Inflammatory macrophage treated with lipopolysaccharide for 1 hour (primary cell): ENCODE measurements around the gene SLC6A13.
"Not testable (repeated sequence)": the region's sequence is repeated elsewhere in the genome, so short reads cannot be mapped to it uniquely, and the experiment has no call there.

Experiments used
- DNase-seq, 2 donors: peaks; one replicate each; pipeline ENCODE4 v3.0.0-alpha.2; 2020 to 2022

The SLC6A13 gene

DNA sequence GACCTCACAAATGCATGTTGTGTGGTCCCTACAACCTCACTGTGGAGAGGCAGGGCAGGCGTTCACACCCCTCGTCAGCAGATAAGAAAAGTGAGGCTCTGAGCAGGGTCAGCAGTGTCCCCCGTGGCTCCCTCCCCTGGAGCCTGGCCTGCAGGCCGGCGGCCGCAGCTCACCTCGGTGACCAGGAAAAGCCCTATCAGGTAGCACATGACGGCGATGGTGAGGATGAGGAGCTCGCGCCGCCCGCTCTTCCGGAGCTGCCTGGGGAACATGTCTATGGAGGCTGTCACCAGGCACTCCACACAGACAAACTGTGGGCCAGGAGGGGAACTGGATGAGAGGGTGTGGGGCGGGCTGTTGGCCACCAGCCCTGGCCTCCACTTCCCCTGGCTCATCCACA, 66.7 kb downstream of the SLC6A13 start:
- DNase-seq: no peak

DNA sequence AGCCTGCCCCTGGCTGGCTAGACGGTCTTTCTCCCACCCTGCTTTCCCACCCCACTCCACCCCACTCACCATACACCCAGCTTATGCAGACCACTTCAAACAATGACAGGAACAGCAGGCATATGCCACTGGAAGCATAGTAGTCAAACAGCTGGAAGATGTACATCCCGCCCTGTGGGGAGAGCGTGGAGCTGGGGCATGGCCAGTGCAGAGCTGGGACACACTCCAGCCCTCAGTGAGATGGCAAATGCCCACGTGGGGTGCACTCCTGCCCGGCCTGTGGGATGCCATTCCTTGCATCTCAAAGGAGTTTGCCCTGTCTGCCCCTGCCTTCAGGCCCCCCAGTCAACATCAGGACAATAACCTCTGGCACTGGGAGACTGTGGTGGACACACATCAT, 67.5 kb downstream of the SLC6A13 start:
- no peak for DNase-seq

DNA sequence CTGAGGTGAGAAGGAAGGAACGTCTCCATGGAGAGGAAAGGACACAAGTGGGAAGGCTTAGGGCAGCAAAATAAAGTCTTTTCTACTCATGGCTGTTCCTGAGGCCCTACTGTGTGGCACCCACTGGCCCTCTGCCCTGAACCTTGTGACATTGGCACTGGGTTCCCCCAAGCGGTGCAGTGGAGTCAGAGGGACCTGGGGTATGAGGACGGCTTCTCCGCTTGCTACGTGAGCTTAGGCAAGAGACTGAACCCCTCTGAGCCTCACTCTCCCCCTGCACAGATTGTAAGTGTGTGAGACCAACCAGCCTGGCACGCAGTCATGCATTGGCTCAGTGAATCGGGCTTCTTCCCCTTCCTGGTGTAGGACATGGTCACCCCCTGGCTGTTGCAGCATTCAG, 68.4 kb downstream of the SLC6A13 start:
- DNase-seq: no peak

DNA sequence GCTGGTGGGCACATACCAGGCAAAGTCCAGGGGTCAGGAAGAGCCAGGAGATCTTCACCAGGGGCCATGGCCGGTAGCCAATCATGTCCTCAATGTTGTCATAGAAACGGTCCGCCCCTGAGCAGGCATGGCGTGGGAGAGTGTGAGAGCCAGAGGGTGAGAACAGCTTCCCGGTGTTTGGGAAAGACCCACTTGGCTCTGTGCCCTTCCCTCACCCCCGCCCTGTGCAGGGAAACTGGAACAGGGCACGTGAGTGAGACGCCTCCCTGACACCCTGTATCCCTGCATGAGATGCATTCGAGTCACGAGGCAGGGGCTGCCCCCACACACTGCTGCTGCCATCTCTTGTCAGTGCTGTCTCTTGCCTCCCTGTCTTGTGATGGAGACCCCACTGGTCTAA, 69.4 kb downstream of the SLC6A13 start:
- no peak for DNase-seq

DNA sequence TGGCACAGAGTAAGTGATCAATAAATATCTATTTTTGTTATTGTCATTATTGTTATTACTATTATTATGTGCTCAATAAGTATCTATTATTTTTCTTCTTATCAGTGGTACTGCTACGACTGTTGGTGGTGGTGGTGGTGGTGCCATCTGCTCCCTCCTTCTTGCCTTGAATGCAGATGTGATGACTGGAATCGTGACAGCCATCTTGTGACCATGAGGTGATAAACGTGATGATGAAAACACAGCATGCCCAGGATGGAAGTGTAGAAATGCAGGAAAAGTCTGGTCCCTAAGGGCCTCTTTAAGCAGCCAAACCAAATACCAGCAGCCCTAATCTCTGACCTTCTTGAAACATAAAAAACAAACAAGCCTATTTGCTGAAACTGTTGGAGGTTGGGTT, 71.1 kb downstream of the SLC6A13 start:
- no peak for DNase-seq

DNA sequence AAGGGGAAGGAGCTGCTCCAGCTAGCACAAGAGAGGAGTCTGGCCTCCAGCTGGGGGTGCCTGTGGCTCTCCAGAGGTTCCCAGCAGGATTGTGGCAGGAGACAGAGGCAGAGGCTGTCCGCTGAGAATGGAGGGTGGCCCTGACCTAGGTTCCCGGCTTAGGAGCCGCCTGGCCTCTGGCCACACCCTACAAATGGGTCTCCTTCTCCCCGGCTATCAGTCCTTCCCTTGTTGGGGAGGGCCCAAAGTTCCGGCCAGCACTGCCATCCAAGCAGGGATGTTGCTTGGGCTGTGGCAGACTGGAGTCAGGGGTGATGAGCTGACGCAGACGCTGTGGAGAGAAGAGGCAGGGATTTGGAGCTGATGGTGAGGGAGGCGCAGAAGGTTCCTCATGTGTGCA, 71.8 kb downstream of the SLC6A13 start:
- DNase-seq: no peak

DNA sequence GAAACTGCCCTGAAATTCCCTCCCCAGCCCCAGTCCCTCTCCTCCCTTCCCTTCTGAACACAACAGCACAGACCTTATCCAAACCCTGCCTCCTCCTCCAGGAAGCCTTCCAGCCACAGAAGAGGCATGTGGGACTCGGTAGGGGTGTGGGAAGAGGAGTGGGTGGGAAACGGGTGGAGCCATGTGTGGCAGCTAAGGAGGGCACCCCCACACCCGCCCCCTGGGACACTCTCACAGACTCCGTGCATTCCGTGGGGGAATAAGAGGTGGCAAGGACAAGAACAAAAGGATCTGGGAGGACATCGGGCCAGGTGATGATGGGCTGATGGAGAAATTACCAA, 73.0 kb downstream of the SLC6A13 start:
- no peak for DNase-seq

DNA sequence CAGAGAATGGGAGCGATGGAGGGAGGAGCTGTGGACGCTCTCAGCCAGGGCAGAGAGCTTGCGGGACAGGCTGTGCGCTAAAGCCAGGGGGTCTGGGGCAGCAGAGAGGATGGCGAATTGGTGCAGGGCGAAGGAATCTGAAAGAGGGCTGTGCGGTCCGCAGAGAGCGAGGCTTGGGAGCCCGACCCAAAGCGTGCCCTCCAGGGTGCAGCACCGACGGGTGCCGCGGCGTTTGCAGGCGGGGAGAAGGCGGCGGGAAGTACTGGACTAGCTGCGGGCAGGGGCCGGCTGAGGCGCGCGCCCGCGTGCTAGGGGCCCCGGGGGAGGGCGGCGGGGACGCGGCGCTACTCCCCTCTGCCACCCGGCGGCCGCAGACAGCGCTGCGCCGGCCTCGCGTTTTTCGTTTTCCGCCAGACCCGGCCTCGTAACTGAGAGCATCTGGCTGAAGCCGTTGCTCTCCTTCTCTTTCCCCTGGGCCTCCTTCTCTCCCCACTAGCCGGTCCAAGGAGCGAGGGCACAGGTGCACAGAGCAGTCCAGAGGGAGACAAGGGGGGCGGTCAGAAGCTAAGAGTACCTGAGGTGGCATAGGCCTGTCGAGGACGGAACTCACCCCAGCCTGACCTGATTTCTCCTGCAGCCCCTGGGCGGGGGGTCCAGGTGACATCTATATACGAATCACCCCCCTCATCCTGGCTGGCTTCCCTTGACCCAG, 73.6 kb downstream of the SLC6A13 start:
- DNase-seq: peak; percentile 31 to 62

DNA sequence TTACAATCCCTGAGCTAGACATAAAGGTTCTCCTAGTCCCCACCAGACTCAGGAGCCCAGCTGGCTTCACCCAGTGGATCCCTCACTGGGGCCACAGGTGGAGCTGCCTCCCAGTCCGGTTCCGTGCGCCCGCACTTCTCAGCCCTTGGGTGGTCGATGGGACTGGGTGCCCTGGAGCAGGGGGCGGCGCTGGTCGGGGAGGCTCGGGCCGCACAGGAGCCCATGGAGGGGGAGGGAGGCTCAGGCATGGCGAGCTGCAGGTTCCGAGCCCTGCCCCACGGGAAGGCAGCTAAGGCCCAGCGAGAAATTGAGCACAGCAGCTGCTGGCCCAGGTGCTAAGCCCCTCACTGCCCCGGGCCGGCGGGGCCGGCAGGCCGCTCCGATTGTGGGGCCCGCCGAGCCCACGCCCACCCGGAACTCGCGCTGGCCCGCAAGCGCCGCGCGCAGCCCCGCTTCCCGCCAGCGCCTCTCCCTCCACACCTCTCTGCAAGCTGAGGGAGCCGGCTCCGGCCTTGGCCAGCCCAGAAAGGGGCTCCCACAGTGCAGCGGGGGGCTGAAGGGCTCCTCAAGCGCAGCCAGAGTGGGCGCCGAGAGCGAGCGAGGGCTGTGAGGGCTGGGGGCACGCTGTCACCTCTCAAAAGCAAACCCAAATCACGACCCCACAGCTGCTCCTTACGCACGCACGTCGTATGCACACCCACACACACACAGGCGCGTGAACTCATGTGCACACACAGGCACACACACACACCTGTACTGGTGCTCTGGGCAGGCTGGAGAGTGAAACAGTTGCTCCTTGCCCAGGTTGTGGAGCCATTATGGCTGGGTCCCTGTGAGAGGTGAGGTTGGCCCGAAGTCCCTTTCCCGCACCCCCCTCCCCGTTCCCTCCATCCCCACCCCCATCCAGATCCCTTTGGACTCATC, 74.4 kb downstream of the SLC6A13 start:
- not testable (repeated sequence) for DNase-seq

DNA sequence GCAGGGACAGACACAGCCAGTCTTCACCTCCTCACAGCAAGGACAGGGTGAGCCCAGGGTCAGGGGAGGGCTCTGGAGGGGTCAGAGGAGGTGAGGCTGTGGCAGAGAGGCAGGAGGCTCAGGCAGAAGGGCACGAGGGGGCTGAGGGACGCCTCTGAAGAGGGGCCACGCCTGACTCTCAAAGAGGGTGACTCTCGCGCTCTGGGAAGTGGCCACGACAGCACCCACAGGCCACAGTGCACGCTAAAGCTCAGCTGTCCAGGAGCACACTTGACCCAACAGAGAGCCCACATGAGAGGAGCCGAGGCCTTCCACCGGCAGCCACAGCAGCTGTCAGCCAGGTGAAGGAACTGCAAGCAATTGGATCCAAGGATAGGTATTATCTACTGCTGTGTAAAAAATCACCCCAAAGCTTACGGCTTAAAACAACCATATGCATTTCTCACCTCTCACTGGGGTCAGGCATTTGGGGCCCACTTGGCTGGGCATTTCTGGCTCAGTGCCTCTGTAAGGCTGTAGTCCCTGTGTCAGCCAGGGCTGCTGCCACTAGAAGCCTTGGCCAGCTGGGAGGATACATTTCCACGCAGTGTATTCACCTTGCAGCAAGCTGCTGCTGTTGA, 76.5 kb downstream of the SLC6A13 start:
- DNase-seq: no peak

DNA sequence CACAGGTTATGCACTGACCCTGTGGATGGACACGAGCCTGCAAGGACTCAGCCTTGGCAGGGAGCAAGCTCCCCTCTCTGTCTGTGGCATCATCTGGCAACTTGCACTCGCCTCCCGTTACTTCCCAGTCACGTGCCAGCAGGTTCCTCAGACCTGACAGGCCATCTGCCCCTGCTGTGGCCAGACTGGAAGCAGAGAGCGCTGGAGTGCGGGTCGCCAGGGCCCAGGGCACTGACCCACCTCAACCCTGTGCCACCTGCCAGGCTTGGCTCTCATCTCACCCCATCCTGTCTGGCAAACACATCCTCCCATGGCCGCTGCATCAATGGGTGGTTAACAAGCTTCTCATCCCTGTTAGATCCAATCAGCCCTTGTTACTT, 77.1 kb downstream of the SLC6A13 start:
- no peak for DNase-seq

DNA sequence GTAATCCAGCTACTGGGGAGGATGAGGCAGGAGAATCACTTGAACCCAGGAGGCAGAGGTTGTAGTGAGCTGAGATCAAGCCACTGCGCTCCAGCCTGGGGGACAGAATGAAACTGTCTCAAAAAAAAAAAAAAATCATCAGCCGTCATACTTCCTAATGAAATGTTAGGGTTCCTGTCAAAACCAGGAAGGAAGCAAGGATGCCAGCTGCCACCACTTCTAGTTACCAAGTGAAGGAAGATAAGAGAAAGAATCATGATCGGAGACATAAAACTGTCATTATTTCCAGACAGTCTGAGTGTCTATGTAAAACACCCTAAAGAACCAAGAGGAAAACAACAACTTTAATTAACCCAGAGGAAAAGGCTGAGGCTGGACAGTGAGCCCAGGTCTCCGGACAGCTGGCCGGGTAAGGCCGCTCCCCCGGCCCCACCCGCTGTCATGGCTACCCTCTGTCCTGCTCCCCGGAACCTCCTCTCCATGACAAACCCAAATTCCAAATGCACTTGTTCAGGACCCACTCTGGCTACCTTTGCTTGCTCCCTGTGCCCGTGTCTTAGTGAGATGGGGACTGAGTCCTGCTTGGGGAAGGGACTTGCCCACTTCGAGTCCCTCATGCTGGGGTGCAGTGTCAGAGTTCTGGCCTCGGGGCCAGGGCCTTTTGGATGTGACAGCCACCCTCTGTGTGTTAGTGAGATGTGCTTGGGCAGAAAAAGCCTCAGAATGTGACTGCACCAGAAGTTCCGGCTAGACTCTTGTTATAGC, 77.6 kb downstream of the SLC6A13 start:
- peak in 1 of 2 donors; percentile 27 for DNase-seq

DNA sequence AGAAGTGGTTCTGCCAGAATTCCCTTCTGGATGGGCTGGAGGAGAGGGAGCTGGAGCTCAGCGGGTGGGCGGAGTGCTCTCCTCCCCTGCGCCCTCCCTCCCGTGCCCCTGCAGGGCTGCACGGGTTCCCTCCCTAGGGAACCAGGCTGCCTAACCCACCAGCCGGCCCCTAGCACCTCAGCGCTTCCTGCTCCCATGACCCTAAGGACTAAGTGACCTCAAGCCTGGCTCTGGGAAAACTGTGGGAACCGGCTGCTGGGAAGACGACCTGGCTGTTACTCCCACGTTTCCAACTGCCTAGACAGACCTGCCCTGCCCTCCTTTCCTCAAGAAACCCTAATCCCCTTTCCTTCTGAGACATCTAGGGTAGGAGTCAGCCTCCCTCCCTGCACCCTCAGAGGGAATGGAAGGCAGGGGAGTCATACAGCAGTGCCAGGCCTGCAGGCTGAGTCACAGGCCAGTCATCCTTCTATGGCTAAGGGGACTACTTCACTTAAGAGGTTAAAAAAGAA, 80.2 kb downstream of the SLC6A13 start:
- DNase-seq: peak; percentile 29 to 41

DNA sequence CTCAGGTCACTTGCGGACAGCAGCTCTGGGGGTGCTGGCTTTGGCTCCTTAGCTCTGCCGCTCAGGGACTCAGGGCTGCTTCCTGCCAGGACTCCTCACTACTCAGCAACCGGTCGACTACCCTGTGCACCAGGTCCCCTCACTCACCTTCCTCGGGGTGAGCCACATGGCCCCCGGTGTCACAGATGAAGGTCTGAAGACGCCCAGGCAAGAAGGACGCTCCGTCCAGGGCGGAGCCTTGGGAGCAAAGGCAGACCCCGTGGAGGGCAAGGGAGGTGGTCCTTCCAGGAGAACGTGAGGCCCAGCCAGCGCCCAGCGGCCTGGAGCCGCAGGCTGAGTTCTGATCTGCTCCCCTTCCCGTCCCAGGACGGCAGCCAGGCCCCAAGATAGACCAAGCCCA, 80.7 kb downstream of the SLC6A13 start:
- no peak for DNase-seq

DNA sequence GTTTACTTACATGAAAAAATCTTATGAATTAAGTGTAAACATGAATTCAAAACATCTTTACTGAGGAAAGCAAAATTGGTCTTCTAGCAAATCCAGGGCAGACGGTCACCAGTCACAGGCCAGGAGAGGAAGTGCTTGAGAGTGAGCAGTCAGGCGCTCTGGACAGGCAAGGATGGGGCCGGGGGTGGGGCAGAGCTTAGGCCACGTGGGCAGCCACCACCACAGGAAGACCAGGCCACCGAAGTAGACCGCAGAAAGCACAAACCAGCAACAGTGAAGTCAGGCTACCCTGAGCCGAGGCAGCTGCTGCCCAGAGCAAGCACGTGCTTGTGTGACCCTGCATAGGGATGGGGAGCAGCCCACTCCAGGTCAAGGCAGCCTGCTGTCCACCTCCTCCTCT, 82.2 kb downstream of the SLC6A13 start:
- peak; percentile 76 to 82 for DNase-seq

DNA sequence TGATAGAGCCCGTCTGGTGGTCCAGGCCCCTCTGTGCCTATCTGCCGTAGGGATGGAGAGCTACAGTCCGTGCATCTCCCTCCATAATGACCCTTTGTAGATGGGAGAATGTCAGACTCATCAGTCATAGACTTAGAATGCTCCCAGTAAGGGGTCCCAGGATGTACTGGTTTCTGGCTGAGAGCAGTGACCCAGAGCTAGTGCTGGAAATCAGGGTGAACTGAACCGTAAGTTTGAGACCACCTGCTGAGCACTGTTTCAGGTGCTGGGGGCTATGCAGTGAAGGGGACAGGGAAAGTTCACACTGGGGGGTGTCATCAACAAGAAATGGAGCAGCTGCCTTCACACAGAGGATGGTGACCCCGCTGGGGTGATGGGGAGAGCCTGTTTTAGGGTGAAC, 82.8 kb downstream of the SLC6A13 start:
- DNase-seq: no peak

DNA sequence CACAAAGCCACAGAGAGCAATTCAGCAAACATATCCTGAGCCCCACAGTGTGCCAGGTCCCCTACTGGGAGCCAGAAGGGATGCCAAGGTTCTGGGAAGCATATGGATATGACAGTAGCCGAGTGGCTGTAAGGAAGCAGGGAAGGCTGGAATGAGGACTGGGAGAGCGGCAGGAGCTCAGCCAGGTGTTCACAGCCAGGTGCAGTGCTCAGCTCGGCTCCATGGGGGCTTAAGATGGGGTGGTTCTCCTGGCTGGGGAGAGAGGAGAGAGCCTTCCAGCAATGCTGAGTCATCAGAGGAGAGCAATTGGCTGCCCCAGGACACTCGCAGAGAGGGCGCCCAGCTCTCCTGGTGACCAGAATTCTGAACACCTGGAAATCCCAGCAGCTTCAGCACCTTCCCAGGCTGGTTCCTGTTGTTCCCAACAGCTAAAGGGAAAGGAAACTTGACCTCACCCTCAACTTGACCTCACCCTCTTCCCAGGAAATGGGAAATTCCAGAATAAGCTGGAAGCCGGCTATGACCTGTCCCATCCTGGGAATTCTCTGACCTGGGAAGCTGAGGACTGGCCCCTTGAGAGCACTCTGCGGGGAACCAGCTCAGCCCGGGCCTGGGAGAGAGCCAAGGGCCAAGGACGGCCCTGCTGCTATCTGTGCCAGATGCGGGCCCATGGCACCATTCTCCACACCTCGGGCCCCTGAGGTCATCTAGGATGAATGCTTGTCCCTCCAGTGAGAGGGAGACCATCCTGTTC, 83.3 kb downstream of the SLC6A13 start:
- no peak for DNase-seq

DNA sequence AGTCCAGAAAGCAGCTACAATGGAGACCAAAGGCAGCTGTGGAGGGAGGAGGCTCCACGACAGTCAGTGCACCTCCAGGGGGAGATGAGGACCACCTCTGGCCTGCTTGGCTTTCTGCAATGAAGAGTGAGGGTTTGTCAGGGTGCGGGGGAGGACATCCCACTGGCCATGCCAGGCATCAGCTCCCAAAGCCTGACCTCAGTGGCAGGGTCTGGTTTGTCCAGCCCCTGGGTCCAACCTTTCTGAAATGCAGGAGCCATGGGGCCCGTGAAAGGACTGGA, 83.9 kb downstream of the SLC6A13 start:
- DNase-seq: no peak

DNA sequence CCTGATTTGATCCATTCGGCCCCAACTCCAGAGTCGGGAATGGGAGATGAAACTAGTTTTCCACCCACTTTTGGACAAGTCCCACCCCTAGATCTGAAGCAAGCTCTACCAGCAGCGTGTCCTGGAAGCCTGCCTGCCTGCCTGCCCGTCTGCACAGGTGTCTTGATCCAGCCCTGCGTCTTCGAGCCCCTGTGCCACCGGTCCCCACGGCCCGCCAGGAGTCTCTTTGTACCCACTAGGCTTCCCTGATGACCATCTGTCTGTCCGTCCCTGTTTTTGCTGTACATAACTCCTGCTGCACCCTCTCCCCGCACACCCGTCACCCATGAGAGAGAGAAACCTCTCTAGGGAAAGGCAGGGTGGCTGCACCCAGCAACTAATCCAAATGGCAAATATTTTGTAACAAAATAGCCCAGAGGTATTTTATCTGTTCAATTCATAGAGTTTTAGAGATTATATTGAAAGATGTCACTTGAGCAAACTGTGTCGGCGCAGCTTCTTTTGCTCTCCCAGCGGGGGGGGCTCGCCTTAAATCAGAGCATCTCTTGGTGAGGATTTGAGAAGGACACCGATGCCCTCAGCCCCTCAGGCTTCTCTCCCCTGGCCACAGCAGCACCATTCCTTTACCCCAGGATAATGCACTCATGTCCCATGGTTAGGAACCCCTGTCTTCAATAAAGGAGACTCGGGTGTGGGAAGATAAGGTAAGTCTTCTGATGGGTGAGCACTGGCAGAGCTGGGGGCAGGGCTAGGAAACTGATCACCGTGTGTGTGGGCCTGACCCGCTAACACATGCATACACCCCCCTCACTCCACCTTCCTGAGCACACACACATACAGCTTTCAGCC, 84.4 kb downstream of the SLC6A13 start:
- DNase-seq: no peak

DNA sequence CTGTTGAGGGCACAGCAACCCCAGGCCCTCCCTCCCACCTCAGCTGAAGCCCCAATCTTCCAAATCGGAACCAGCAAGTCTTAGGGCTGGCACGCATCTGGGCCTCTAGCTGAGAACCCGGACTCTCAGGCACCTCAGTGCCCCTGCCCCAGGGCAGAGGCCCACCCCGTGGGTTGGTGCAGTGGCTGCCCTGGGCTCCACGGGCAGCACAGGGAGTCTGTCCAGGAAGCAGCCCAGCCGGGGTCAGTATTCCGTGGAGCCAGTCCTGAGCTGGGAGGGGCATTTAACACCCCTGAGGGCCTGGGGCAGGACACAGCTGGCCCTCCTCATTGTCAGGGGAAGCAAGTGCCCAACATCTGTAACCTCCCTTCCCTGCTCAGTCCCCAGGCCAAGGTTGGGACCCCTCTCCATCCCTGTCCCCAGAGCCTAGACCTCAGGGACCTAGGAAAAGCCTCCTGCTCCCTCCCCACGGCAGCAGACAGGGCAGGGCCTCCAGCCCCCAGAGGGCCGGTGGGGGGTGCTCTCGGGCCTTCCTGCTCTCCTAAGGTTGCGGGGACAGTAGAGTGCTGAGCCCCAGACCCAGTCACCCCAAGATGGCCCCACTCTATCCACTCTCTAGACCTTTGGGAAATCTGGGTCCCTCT, 85.2 kb downstream of the SLC6A13 start:
- no peak for DNase-seq
